ENCODE data around the gene PLCB1.

- TF ChIP-seq CTCF (conservative IDR thresholded peaks at IDR 0.05) (no peak), ZFX (IDR thresholded peaks at IDR 0.05) (no peak)
Measured at GRCh38 chr20:8393381-8393780, 261.3 kb downstream of the PLCB1 start.
